Activated CD4-positive, CD25-positive, alpha-beta regulatory T cell (primary cell): Measurements from ENCODE around the gene PCDH9.
"Not testable (repeated sequence)": the region's sequence is repeated elsewhere in the genome, so short reads cannot be mapped to it uniquely, and the experiment has no call there.

Source experiments
- DNase-seq, 4 experiments: peaks; one replicate each; lab custom pipeline; 2025; lab: John Stamatoyannopoulos, UW

PCDH9 gene

DNA sequence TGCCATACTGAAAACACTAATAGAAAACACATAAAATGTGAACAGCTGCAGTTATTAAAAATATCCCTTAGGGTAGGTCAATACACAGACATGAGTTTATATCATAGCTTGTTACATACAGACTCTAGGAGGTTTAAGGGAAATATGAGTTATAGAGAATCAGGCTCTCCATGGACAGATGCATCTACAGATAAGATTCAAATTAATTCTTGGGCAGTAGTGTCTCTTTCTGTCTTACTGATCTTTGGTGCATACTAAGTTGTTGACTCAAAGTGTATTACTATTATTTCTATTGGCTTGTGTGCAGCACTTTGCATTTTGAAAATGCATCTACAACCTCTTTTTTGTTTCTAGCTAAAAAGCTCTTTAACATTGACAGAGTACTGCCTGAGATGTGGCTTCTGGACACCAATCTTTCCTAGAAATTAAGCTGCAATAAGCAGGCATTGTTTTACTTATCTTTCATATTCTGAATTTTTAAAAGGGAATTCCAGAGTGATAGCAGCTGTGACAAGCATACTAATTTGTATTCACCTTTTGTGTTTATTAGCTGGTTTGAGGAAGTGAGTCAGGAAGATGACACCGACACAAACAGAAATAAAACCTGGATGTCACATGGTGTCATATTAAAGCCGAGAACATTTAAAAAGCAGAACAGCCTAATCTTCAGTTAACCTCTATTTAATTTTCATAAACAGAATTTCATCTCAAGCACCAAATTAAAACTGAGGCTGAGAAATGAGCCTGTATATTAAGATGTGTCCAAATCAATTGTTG is 399.0 kb downstream of the PCDH9 start:
- DNase-seq, result no peak

- DNase-seq, result no peak
These were observed 400.3 kb downstream of the PCDH9 start for GRCh38 chr13:66829803-66830202.

GRCh38 chr13:66826398-66826797 is 403.7 kb downstream of the PCDH9 start:
- DNase-seq, result no peak

- no peak for DNase-seq
These were observed 408.6 kb downstream of the PCDH9 start for GRCh38 chr13:66821551-66821950.

DNA sequence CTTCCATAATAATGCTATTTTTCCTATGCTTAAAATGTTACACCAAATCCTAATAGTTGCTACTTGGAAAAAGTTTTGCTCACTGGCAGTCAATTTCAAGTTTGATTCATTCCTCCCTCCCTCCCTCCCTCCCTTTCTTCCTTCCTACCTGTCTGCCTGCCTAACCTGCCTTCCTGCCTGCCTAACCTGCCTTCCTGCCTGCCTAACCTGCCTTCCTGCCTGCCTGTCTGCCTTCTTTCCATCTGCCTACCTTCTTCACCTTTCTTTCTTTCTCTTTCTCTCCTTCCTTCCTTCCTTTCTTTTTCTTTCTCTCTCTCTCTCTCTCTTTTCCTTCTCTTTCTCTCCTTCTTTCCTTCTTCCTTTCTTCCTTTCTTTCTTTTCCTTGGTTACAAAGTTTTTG is 418.7 kb downstream of the PCDH9 start:
- no peak for DNase-seq

- no peak for DNase-seq
These were observed 420.7 kb downstream of the PCDH9 start for GRCh38 chr13:66809485-66809884.

GRCh38 chr13:66807251-66807650 is 422.9 kb downstream of the PCDH9 start:
- DNase-seq, result no peak

GRCh38 chr13:66805657-66806056 is 424.5 kb downstream of the PCDH9 start:
- DNase-seq, result no peak

GRCh38 chr13:66803808-66804456 is 426.2 kb downstream of the PCDH9 start:
- DNase-seq, result no peak

DNA sequence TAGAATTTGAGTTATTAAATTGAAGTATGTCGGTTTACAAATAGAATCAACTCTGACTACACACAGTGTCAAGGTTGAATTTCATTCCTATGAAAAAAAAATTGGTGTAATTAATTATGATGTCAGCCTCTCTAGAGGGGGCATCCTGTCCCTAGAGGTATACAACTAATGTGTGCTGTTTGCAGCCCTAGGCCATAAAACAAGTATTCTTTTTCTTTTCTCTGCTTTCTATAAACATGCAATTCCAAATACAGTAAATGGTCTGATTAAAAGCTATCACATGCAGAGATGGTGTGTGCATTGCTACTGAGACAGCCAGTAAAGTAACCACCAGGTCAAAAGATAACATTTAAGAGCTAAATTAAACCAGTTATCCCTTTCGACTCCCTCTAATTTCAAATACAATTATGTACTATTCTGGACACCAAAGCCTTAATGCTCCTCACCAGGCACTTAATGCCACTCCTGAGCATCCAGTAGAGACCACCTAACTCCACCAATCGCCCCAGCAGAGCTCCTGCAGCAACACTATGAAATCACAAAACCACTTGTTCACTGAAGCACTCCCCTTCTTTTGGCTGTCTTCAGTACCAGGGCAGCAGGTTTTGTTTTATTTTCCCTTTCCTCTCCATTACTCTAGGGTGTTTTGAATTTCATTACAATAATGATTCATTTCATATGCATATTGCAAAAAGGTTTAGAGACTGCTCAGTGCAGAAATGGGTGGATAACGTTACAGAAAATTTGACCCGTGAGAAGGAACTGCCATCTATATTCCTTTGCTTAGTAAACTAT is 426.9 kb downstream of the PCDH9 start:
- DNase-seq, result no peak

- DNase-seq, result no peak
These were observed 434.5 kb downstream of the PCDH9 start for GRCh38 chr13:66795636-66796035.

DNA sequence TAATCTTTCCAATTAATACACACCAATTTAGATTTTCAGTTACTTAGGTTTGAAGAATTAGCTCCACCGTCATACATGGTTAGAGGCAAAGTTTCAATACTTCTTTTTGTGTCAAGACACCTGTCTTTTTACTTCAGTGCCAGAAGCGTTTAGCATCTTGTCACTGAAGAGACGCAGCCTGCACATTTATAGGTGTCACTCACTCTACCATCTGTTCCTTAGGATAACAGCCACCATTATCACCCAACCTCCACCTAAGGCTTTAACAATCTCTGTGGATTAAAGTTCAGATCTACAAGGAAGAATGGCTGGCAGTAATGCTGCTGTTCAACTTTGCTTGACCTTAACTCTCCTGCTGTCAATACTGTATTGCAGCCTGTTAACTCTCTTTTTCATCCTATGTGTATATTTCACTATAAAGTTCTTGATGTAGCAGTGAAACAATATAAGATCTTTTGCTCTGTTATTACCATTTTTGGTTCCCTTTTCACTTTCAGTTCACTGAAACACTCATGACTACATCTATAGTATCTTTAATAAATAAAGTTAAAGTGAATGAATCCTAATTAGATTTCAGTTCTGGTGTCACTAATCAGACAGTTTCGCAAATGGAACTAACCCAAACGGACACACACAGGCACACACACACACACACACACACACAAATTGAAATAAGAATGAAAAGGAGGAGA is 435.6 kb downstream of the PCDH9 start:
- DNase-seq, result no peak

GRCh38 chr13:66790861-66791260 is 439.3 kb downstream of the PCDH9 start:
- no peak for DNase-seq

DNA sequence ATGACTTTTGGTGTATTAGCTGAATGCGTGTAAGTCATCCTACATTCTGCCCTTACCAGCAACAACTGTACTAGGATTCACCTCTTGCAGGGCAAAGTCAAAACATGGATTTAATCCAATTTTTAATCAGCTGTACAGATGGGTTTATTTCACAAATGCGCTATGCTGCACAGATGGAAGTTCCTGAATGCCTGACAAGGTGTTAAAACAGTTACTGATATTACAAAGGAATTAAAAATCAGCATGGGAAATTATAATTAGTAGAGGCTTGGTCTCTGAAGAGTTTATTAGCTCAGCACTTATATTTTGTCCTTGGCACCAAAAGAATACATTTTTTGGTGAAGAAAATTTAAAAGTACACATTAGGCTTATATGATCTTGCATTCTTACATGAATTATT is 448.9 kb downstream of the PCDH9 start:
- DNase-seq, result no peak

DNA sequence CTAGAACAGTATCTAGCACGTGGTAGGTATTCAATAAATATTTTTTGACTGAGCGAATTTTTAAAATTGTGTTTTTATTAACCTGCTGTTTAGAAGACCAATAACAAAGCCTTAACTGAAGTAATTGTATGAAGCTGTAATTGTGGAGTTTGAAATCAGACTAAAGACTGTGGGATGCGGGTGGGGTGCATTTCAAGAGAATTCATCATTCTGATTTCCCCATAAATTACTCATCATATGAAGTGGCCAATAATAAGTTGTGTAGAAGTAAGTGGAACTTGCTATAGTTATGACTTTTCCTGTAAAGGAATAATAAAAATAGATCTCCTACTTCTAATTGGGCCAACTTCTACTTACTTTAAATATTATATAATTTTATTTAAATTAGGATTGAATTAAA is 449.3 kb downstream of the PCDH9 start:
- DNase-seq, result no peak

DNA sequence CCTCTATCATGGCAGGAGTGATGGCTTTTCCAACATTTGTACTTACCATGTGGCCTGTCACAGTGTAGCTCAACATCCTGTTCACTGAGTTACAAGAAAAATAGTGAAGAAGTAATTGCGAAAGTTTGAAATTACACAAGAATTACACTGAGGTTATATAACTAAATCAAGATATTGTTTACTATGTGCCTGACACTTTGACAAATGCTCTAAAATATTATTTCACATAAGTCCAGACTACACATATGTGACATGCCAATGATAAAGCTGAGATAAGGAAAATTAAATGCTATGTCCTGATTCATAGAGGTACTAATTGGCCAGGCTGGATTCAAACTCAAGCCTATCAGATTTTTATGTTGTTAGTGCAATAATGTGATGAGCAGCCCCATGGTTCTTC is 451.7 kb downstream of the PCDH9 start:
- DNase-seq, result no peak

GRCh38 chr13:66775196-66775595 is 454.9 kb downstream of the PCDH9 start:
- DNase-seq, result no peak

- DNase-seq, result no peak
These were observed 456.1 kb downstream of the PCDH9 start for GRCh38 chr13:66774046-66774445.

DNA sequence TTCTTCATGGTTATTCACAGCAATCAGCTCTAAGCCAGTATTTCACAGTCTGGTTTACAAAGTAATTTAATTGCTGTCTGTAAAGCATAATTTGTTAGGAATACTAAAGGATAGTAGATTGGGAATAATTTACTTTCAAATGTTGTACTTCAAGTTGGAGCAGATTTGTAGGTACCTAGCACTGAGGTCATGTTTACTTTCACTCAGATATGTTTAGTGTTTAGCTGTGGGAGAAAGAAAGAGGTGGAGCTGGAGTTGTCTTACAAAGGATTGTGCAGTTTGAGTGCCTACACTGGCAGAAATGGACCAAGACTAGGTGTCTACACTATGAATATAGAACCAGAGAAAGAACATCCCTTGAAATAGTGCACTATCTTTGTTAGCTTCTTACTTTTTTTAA is 464.6 kb downstream of the PCDH9 start:
- no peak for DNase-seq

DNA sequence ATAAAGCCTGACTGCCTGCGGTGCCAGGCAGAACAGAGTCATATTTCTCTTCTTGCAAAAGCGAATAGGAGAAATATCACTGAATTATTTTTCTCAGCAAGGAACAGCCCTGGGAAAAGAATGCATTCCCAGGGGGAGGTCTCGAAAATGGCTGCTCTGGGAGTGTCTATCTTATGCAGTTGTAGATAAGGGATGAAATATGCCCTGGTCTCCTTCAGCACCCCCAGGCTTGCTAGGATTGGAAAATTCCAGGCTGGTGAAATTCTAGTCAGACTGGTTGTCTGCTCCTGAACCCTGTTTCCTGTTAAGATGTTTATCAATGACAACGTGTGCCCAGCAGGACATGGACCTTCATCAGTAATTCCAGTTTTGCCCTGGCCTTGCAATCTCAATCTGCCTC is 469.5 kb downstream of the PCDH9 start:
- not testable (repeated sequence) for DNase-seq

DNA sequence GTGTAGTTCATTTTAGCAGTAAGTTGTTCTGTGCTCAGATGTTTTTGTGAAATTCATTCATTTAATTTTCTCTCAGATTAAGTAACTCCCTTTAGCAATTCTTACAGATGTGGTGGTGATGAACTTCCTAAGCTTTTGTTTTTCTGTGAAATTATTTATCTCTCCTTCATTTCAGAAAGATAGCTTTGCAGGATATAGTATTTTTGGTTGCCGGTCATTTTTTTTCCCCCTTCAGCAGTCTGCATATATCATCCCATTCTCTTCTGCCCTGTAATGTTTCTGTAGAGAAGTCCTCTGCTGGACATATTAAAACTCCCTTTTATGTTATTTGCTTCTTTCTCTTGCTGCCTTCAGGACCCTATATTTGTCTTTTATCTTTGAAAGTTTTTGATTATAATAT is 470.2 kb downstream of the PCDH9 start:
- DNase-seq, result no peak

GRCh38 chr13:66751691-66752090 is 478.4 kb downstream of the PCDH9 start:
- no peak for DNase-seq
